SU-DHL-6 (cell line): ENCODE data around the gene TARBP2.

Experiments used
- H2AFZ ChIP-seq: fragments of 200-600 bp; sonication (generic); 2 replicates; pipeline ENCODE4 v1.6.1; 2014; ENCODE audit warnings: low read depth, mild to moderate bottlenecking, moderate library complexity, mixed read lengths, antibody characterized with exemption, low read length; ENCODE audit not compliant: severe bottlenecking
- H3F3A ChIP-seq: fragments of 200-600 bp; shearing (Covaris generic); 2 replicates; pipeline ENCODE4 v1.6.0; 2016; ENCODE audit warnings: antibody characterized with exemption, mild to moderate bottlenecking; ENCODE audit not compliant: insufficient read depth
- H3K27ac ChIP-seq: fragments of 200-600 bp; sonication (generic); 2 replicates; pipeline ENCODE4 v1.5.1; 2016; ENCODE audit warnings: low read depth, mild to moderate bottlenecking, low read length, moderate library complexity, mixed read lengths
- H3K27me3 ChIP-seq: fragments of 200-600 bp; sonication (generic), shearing (Covaris generic); 2 replicates; pipeline ENCODE4 v1.6.0; 2014; ENCODE audit warnings: mild to moderate bottlenecking, low read length
- H3K36me3 ChIP-seq: fragments of 200-600 bp; sonication (generic); 2 replicates; pipeline ENCODE4 v1.6.1; 2014; ENCODE audit warnings: mild to moderate bottlenecking, low read length, mixed read lengths
- H3K4me2 ChIP-seq: fragments of 300-600, 200-600 bp; shearing (Covaris generic), sonication (generic); 2 replicates; pipeline ENCODE4 v1.6.0; 2014; ENCODE audit warnings: low read length, low read depth, mild to moderate bottlenecking; ENCODE audit not compliant: poor library complexity, severe bottlenecking
- H3K4me3 ChIP-seq: fragments of 200-600 bp; sonication (generic); 2 replicates; pipeline ENCODE4 v1.5.1; 2014; ENCODE audit warnings: antibody characterized with exemption, low read length, mild to moderate bottlenecking, mixed read lengths; ENCODE audit not compliant: insufficient read depth, poor library complexity, severe bottlenecking
- H3K79me2 ChIP-seq: fragments of 200-600 bp; sonication (generic); 2 replicates; pipeline ENCODE4 v1.6.1; 2014; ENCODE audit warnings: mild to moderate bottlenecking, low read length, moderate library complexity; ENCODE audit not compliant: insufficient read depth
- H3K9ac ChIP-seq: fragments of 200-600 bp; sonication (generic); 2 replicates; pipeline ENCODE4 v1.7.0; 2014; ENCODE audit warnings: mild to moderate bottlenecking, low read length
- H3K9me2 ChIP-seq: fragments of 200-600 bp; sonication (generic); replicated peaks from 2 replicates; pipeline ENCODE4 v1.6.1; 2014; ENCODE audit warnings: low read length; ENCODE audit not compliant: insufficient read depth
- H3K9me3 ChIP-seq: fragments of 200-600 bp; sonication (generic); 2 replicates; pipeline ENCODE4 v1.6.1; 2014; ENCODE audit warnings: low read length, mixed read lengths; ENCODE audit not compliant: insufficient read depth
- H4K20me1 ChIP-seq: fragments of 200-600 bp; sonication (generic); 2 replicates; pipeline ENCODE4 v1.6.1; 2014; ENCODE audit warnings: low read depth, mild to moderate bottlenecking, antibody characterized with exemption, low read length, moderate library complexity, mixed read lengths
- EZH2phosphoT487 ChIP-seq: fragments of 200-600 bp; sonication (generic), shearing (Covaris generic); conservative IDR thresholded peaks from 2 replicates; pipeline ENCODE4 v1.6.1; 2018; ENCODE audit warnings: mild to moderate bottlenecking, antibody characterized with exemption, low read length, moderate library complexity, mixed read lengths
- TF ChIP-seq, protein P1 (sequence below): fragments of 200-600 bp; sonication (generic); IDR thresholded peaks from one replicate; pipeline ENCODE4 v1.5.1; 2017; ENCODE audit warnings: antibody characterized with exemption, mild to moderate bottlenecking, low read length, moderate library complexity; ENCODE audit not compliant: insufficient read depth, poor library complexity, severe bottlenecking

TARBP2 gene

GRCh38 chr12:53453953-53454640 is 47.0 kb upstream of the TARBP2 start:
- H3K4me2 ChIP-seq = peak overlapping the region; percentile 97
- H3K9me2 ChIP-seq = no peaks in the 10 kb centered on the region
- peak overlapping the region; percentile 99 for H3K4me3 ChIP-seq
- peaks cover 51% of the 10 kb centered on the region for H3K36me3 ChIP-seq
- peak overlapping the region; percentile 99 for H3K9ac ChIP-seq
- H3F3A ChIP-seq = peaks cover 34% of the 10 kb centered on the region
- no peaks in the 10 kb centered on the region for H3K27me3 ChIP-seq
- peaks cover 32% of the 10 kb centered on the region for H4K20me1 ChIP-seq
- no peak overlapping the region for H3K27ac ChIP-seq
- H2AFZ ChIP-seq = no peak overlapping the region
- H3K79me2 ChIP-seq = peaks cover 60% of the 10 kb centered on the region
- TF ChIP-seq EZH2phosphoT487 = no peak
- TF ChIP-seq, protein P1, sequence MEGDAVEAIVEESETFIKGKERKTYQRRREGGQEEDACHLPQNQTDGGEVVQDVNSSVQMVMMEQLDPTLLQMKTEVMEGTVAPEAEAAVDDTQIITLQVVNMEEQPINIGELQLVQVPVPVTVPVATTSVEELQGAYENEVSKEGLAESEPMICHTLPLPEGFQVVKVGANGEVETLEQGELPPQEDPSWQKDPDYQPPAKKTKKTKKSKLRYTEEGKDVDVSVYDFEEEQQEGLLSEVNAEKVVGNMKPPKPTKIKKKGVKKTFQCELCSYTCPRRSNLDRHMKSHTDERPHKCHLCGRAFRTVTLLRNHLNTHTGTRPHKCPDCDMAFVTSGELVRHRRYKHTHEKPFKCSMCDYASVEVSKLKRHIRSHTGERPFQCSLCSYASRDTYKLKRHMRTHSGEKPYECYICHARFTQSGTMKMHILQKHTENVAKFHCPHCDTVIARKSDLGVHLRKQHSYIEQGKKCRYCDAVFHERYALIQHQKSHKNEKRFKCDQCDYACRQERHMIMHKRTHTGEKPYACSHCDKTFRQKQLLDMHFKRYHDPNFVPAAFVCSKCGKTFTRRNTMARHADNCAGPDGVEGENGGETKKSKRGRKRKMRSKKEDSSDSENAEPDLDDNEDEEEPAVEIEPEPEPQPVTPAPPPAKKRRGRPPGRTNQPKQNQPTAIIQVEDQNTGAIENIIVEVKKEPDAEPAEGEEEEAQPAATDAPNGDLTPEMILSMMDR = no peak
- H3K9me3 ChIP-seq = no peaks in the 10 kb centered on the region

GRCh38 chr12:53454707-53455106 is 46.4 kb upstream of the TARBP2 start:
- Histone ChIP-seq H3K4me3 (no peak overlapping the region), H3K36me3 (peaks cover 57% of the 10 kb centered on the region), H3K9ac (no peak overlapping the region), H3K79me2 (peaks cover 66% of the 10 kb centered on the region), H3K27me3 (no peaks in the 10 kb centered on the region), H2AFZ (no peak overlapping the region), H3K27ac (no peak overlapping the region), H4K20me1 (peaks cover 37% of the 10 kb centered on the region), H3K9me3 (no peaks in the 10 kb centered on the region), H3F3A (peaks cover 34% of the 10 kb centered on the region), H3K9me2 (no peaks in the 10 kb centered on the region), H3K4me2 (no peak overlapping the region)
- TF ChIP-seq, protein P1 = no peak
- TF ChIP-seq EZH2phosphoT487 = no peak

GRCh38 chr12:53456654-53457366 is 44.3 kb upstream of the TARBP2 start:
- Histone ChIP-seq H3K9me3 (no peaks in the 10 kb centered on the region), H3K27ac (no peak overlapping the region), H3K4me3 (no peak overlapping the region), H3K9me2 (no peaks in the 10 kb centered on the region), H3K9ac (no peak overlapping the region), H3K27me3 (no peaks in the 10 kb centered on the region), H4K20me1 (peaks cover 52% of the 10 kb centered on the region), H3F3A (peaks cover 32% of the 10 kb centered on the region; the same call in 1 of the 2 replicates), H3K4me2 (no peak overlapping the region), H3K79me2 (peaks cover 85% of the 10 kb centered on the region), H2AFZ (no peak overlapping the region), H3K36me3 (peaks cover 78% of the 10 kb centered on the region)
- TF ChIP-seq, protein P1 = no peak
- no peak for TF ChIP-seq EZH2phosphoT487
